ENCODE results near the gene ZMIZ1. TPM values are rescaled to one million over a fixed set of nuclear protein-coding genes. Genes with fewer than 3 reads are reported as not detected.
A peak's percentile ranks its signal among the peaks of the same experiment; 100 is the strongest.

Gene ZMIZ1
- total RNA-seq, 4 donors from 2014 or later = 22.7 to 37.5 (median 31.7) TPM

DNA sequence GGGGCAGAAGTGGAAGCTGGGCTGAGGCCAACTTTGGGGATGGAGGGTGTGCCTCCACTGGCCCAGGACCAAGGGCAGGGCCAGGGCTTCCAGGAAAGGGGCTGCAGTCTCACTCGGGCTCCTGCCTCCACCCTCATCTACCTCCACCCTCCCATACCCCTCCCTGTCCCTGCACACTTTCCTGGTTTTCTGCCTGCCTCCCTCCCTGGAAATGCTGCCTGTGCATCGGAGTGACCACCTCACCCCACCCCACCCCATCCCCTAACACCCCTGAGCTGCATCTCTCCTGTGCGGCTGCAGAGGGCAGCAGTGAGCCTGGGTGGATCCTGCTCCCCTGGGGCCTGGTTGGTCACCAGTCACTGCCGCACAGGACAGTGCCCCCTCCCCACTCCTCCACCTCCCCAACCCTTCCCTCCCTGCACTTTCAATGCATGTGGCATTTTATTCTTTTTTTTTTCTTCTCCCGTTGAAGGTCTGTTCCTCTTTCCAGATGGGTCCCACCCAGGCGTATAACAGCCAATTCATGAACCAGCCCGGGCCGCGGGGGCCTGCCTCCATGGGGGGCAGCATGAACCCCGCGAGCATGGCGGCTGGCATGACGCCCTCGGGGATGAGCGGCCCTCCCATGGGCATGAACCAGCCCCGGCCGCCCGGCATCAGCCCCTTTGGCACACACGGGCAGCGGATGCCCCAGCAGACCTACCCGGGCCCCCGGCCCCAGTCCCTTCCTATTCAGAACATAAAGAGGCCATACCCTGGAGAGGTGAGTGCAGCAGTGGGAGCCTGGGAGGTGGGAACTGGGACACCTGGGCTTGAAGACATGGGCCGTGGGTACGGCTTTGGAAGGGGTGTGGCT is 224.4 kb downstream of the ZMIZ1 start:
- intact Hi-C loops (cut with DNase I; ENCODE audit: low total_unique reads) = no loop called here
- in situ Hi-C loops (cut with MboI; ENCODE audit: low sequenced_read_pairs in 4 of 4) = no loop called here
- Histone ChIP-seq H3K36me3 (peaks cover 0 to 62% of the 10 kb centered on the region in 2 donors), H3K4me1 (no peaks in the 10 kb centered on the region), H3K27me3 (no peaks in the 10 kb centered on the region), H3K4me3 (no peak overlapping the region), H3K27ac (no peak overlapping the region), H3K9me3 (no peaks in the 10 kb centered on the region)
- DNase-seq (no peak), ATAC-seq (peak in 1 of 2 donors; percentile 24)
- TF ChIP-seq POLR2A (IDR thresholded peaks at IDR 0.05) = no peak
- TF ChIP-seq, protein P1, sequence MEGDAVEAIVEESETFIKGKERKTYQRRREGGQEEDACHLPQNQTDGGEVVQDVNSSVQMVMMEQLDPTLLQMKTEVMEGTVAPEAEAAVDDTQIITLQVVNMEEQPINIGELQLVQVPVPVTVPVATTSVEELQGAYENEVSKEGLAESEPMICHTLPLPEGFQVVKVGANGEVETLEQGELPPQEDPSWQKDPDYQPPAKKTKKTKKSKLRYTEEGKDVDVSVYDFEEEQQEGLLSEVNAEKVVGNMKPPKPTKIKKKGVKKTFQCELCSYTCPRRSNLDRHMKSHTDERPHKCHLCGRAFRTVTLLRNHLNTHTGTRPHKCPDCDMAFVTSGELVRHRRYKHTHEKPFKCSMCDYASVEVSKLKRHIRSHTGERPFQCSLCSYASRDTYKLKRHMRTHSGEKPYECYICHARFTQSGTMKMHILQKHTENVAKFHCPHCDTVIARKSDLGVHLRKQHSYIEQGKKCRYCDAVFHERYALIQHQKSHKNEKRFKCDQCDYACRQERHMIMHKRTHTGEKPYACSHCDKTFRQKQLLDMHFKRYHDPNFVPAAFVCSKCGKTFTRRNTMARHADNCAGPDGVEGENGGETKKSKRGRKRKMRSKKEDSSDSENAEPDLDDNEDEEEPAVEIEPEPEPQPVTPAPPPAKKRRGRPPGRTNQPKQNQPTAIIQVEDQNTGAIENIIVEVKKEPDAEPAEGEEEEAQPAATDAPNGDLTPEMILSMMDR (IDR thresholded peaks at IDR 0.05 in 4 of 5, conservative IDR thresholded peaks at IDR 0.05 in 1 of 5) = peak in 3 of 5 experiments; percentile 23 to 53 (median 33)

DNA sequence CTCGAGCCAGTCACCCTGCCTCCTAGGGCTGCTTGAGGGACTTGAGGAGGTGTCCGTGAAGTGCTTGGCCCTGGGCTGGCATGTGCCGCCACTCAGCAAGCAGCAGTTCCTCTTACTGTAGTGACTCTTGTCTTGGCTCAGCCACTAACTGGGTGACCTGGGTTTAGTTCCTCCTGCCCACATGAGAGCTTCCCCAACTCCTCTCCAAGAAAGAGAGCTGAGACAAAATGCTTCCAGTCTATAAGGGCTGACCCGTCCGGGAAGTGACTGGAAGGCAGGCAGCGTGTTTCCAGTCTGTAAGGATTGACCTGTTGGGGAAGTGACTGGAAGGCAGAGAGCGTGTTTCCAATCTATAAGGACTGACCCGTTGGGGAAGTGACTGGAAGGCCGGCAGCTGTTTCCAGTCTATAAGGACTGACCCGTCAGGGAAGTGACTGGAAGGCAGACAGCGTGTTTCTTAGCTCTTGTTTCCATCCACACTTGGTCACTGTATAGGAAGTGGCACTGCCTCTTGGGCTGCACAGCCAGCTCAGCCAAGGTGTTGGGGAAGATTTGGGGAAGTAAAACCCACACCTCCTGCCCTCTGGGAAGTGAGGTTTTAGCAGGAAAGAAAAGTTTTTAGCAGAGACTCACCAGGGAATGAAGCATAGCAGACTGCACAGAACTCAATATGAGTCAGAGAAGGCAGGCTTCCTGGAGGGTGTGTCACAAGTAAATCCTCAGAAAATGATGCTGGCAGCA is 225.2 kb downstream of the ZMIZ1 start:
- peak in 1 of 2 donors; percentile 13 for ATAC-seq
- in situ Hi-C loops (cut with MboI; ENCODE audit: low sequenced_read_pairs in 4 of 4) (no loop called here), intact Hi-C loops (cut with DNase I; ENCODE audit: low total_unique reads) (no loop called here)
- no peak for DNase-seq
- Histone ChIP-seq H3K4me1 (no peaks in the 10 kb centered on the region), H3K36me3 (peaks cover 0 to 70% of the 10 kb centered on the region in 2 donors), H3K9me3 (no peaks in the 10 kb centered on the region), H3K27ac (peak overlapping the region in 1 of 4 donors; percentile 13), H3K27me3 (no peaks in the 10 kb centered on the region), H3K4me3 (no peak overlapping the region)
- no peak for TF ChIP-seq POLR2A (IDR thresholded peaks at IDR 0.05)
- TF ChIP-seq, protein P1 (IDR thresholded peaks at IDR 0.05 in 4 of 5, conservative IDR thresholded peaks at IDR 0.05 in 1 of 5) = no peak

DNA sequence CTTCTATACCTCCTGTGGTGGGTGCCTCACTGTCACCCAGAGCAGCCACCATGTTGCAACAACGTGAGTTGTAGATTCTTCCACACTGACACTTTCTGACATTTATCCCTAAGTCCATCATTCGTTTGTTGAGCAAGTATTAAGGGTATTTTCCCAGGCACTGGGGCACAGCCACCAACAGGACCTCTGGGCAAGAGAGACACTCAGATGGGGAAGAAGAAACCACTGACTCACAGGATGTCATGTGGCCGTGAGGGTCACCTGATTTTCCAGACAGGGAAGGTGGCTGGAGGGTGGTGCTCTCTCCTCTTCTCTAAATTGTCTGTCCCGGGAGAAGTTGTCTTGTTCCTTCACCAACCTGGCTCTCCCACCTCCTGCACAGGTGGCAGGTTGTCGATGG is 226.8 kb downstream of the ZMIZ1 start:
- H3K9me3 ChIP-seq = no peaks in the 10 kb centered on the region
- H3K4me1 ChIP-seq = no peaks in the 10 kb centered on the region
- ATAC-seq = no peak
- no peak for DNase-seq
- H3K4me3 ChIP-seq = no peak overlapping the region
- intact Hi-C loops (cut with DNase I; ENCODE audit: low total_unique reads) (no loop called here), in situ Hi-C loops (cut with MboI; ENCODE audit: low sequenced_read_pairs in 4 of 4) (no loop called here)
- no peaks in the 10 kb centered on the region for H3K27me3 ChIP-seq
- no peak overlapping the region for H3K27ac ChIP-seq
- peaks cover 0 to 81% of the 10 kb centered on the region in 2 donors for H3K36me3 ChIP-seq
- TF ChIP-seq, protein P1 (IDR thresholded peaks at IDR 0.05 in 4 of 5, conservative IDR thresholded peaks at IDR 0.05 in 1 of 5) = no peak
- no peak for TF ChIP-seq POLR2A (IDR thresholded peaks at IDR 0.05)

DNA sequence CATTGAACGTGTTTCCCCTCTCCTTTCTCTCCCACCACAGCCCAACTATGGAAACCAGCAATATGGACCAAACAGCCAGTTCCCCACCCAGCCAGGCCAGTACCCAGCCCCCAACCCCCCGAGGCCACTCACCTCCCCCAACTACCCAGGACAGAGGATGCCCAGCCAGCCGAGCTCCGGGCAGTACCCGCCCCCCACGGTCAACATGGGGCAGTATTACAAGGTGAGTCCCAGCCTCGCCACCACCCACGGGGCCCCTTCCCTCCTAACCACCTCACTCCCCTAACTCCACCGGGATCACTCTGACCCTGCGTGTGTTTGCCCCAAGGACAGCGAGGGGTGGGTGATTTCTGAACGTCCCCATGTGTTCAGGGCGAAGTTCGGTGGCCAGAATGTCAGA is 227.7 kb downstream of the ZMIZ1 start:
- Histone ChIP-seq H3K9me3 (no peaks in the 10 kb centered on the region), H3K36me3 (peaks cover 3 to 83% of the 10 kb centered on the region in 2 donors), H3K27ac (no peak overlapping the region), H3K4me1 (no peaks in the 10 kb centered on the region), H3K4me3 (no peak overlapping the region), H3K27me3 (no peaks in the 10 kb centered on the region)
- TF ChIP-seq, protein P1 (IDR thresholded peaks at IDR 0.05 in 4 of 5, conservative IDR thresholded peaks at IDR 0.05 in 1 of 5) = no peak
- TF ChIP-seq POLR2A (IDR thresholded peaks at IDR 0.05) = no peak
- DNase-seq (no peak), ATAC-seq (no peak)
- in situ Hi-C loops (cut with MboI; ENCODE audit: low sequenced_read_pairs in 4 of 4) = no loop called here
- intact Hi-C loops (cut with DNase I; ENCODE audit: low total_unique reads) = no loop called here

Measured in gastrocnemius medialis (tissue), 4 donors.